Transverse colon (tissue), 4 donors: ENCODE measurements around the gene CYP4B1. TPM values are rescaled to one million over a fixed set of nuclear protein-coding genes. Genes with fewer than 3 reads are reported as not detected.

Experiments
- DNase-seq: peaks from one replicate; pipeline ENCODE4 v3.0.0-alpha.2; 2019
- H3K27ac ChIP-seq, 4 donors: fragments of 200-600 bp; sonication (generic); 2 replicates each; pipeline ENCODE4 v1.5.1; 2016 to 2018; ENCODE audit warnings: inconsistent platforms in 4 of 4
- H3K27me3 ChIP-seq: fragments of 200-600 bp; sonication (generic); 2 replicates; pipeline ENCODE4 v1.5.1; 2017; ENCODE audit warnings: inconsistent platforms
- H3K36me3 ChIP-seq, 4 donors: fragments of 200-600 bp; sonication (generic); 2 replicates each; pipeline ENCODE4 v1.5.1; 2017 to 2019; ENCODE audit warnings: inconsistent platforms in 4 of 4
- H3K4me1 ChIP-seq, 4 donors: fragments of 200-600 bp; sonication (generic); 2 replicates each; pipeline ENCODE4 v1.5.1; 2017 to 2020; ENCODE audit warnings: inconsistent platforms in 4 of 4
- H3K4me3 ChIP-seq, 4 donors: fragments of 200-600 bp; sonication (generic); 1 replicate in 1 of 4; 2 replicates in 3 of 4; pipeline versions ENCODE4 v1.5.1 to v1.6.1; 2017 to 2019; ENCODE audit warnings: inconsistent platforms in 4 of 4
- H3K9me3 ChIP-seq, 2 donors: fragments of 200-600 bp; sonication (generic); 2 replicates each; pipeline ENCODE4 v1.5.1; 2017 to 2019; ENCODE audit warnings: inconsistent platforms in 2 of 2
- CTCF ChIP-seq, 5 experiments: fragments of 200-600 bp in 3 of 5; fragments of 450-650 bp in 2 of 5; sonication (generic) in 3 of 5; IDR thresholded peaks; 1 replicate in 2 of 5; 2 replicates in 3 of 5; pipeline ENCODE4 v1.5.1; 2016 to 2017; ENCODE audit warnings: antibody characterized with exemption in 5 of 5, inconsistent platforms in 3 of 5, mild to moderate bottlenecking in 2 of 5, moderate library complexity in 1 of 5
- EP300 ChIP-seq: sonication (generic); formaldehyde crosslinking; IDR thresholded peaks from one replicate; pipeline ENCODE4 v1.6.1; 2017; ENCODE audit warnings: antibody characterized with exemption, low read depth
- POLR2A ChIP-seq: fragments of 450-650 bp; IDR thresholded peaks from one replicate; pipeline ENCODE4 v1.6.1; 2016; ENCODE audit warnings: antibody characterized with exemption, mild to moderate bottlenecking, moderate library complexity
- POLR2AphosphoS5 ChIP-seq, 3 donors: sonication (generic); formaldehyde crosslinking; IDR thresholded peaks; one replicate each; pipeline ENCODE4 v1.6.1; 2016; ENCODE audit warnings: antibody characterized with exemption in 3 of 3
- WGBS, 2 donors: methylation state at CpG; one replicate each; pipeline ENCODE4 v1.1.5; 2018; ENCODE audit warnings: low coverage in 1 of 2; 5-methylcytosine and 5-hydroxymethylcytosine counted together
- in situ Hi-C, 4 donors: fragments of 200-750 bp; cut with MboI; loops; one replicate each; pipeline versions ENCODE4 v1.15.0 to v1.15.1; 2017; ENCODE audit warnings: low sequenced_read_pairs in 3 of 4, low pct_ligation_motif_present in 1 of 4, low pct_unique_long_range_greater_than_20kb in 1 of 4
- intact Hi-C: fragments of 100-400 bp; cut with DNase I; formaldehyde crosslinking; loops from one replicate; pipeline ENCODE4 v1.15.1; 2023; ENCODE audit warnings: low total_unique reads
- total RNA-seq, 4 donors: library from RNA; depleted of rRNA; stranded (reverse); fragments of >200 nt; gene quantifications; one replicate each; pipeline ENCODE4 v1.1.0, GENCODE V29; 2016

CYP4B1 gene
- total RNA-seq, 4 donors from 2014 or later, result 2.4 to 77.8 (median 25.2) TPM

DNA sequence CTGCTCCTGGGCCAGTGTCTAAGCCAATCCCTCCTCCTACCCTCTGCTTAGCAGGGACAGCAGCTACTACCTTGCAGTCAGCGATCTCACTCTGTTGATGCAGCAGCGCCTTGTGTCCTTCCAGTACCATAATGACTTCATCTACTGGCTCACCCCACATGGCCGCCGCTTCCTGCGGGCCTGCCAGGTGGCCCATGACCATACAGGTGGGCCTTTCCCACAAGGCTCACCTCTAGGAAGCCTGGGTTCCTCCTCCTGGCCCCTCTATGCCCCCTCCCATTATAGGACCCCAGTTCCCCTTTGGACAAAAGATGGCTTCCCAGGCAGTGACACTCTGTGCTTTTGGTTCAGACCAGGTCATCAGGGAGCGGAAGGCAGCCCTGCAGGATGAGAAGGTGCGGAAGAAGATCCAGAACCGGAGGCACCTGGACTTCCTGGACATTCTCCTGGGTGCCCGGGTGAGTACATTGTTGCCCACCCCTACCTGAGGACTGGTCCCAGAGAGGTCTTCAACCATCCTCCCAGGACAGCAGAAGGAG lies 15.1 kb downstream of the CYP4B1 start:
- Histone ChIP-seq H3K27ac (no peak overlapping the region), H3K4me3 (no peak overlapping the region), H3K27me3 (no peaks in the 10 kb centered on the region), H3K36me3 (no peaks in the 10 kb centered on the region), H3K9me3 (no peaks in the 10 kb centered on the region), H3K4me1 (no peaks in the 10 kb centered on the region)
- TF ChIP-seq POLR2A (no peak), EP300 (no peak)
- DNase-seq, result no peak
- in situ Hi-C loops (no loop called here), intact Hi-C loops (no loop called here)
- WGBS, 2 donors, result 88% methylated on average over 9 of the region's 9 CpGs; no CpG with 5 or more reads in 1 of the 2 donors

- DNase-seq, result no peak
- H3K9me3 ChIP-seq, result no peaks in the 10 kb centered on the region
- WGBS, 2 donors, result 85% methylated on average over 6 of the region's 6 CpGs; no CpG with 5 or more reads in 1 of the 2 donors
- intact Hi-C loops, result no loop called here
- no peaks in the 10 kb centered on the region for H3K27me3 ChIP-seq
- no peak overlapping the region for H3K27ac ChIP-seq
- in situ Hi-C loops, result no loop called here
- no peaks in the 10 kb centered on the region for H3K36me3 ChIP-seq
- no peaks in the 10 kb centered on the region for H3K4me1 ChIP-seq
- H3K4me3 ChIP-seq, result no peak overlapping the region
- TF ChIP-seq CTCF (IDR thresholded peaks at IDR 0.05), result no peak
- TF ChIP-seq EP300, result no peak
- TF ChIP-seq POLR2AphosphoS5 (IDR thresholded peaks at IDR 0.05), result no peak
- TF ChIP-seq POLR2A, result no peak
These were observed 16.3 kb downstream of the CYP4B1 start for GRCh38 chr1:46815133-46815532.

DNA sequence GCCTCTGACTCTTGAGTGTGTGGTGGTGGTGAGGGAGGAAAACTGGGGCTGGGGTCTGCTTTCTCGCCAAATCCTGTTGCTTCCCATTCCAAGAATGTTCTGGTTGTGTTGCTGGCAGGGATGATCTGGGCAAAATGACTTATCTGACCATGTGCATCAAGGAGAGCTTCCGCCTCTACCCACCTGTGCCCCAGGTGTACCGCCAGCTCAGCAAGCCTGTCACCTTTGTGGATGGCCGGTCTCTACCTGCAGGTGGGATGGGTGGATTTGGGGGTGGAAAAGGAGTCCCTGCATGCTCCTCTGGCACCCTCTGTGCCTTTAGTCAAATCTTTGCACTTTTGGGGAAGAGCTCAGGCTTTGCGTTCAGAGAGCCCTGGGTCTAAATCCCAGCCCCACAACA lies 18.1 kb downstream of the CYP4B1 start:
- H3K4me3 ChIP-seq, result no peak overlapping the region
- H3K4me1 ChIP-seq, result no peaks in the 10 kb centered on the region
- in situ Hi-C loops, result no loop called here
- no peak for DNase-seq
- no peak overlapping the region for H3K27ac ChIP-seq
- H3K36me3 ChIP-seq, result no peaks in the 10 kb centered on the region
- no peaks in the 10 kb centered on the region for H3K27me3 ChIP-seq
- intact Hi-C loops, result no loop called here
- WGBS, 2 donors, result 60 to 94% methylated on average over 1 to 5 of the region's 5 CpGs
- TF ChIP-seq POLR2A (no peak), POLR2AphosphoS5 (IDR thresholded peaks at IDR 0.05) (no peak), EP300 (no peak), CTCF (IDR thresholded peaks at IDR 0.05) (no peak)
- no peaks in the 10 kb centered on the region for H3K9me3 ChIP-seq

DNA sequence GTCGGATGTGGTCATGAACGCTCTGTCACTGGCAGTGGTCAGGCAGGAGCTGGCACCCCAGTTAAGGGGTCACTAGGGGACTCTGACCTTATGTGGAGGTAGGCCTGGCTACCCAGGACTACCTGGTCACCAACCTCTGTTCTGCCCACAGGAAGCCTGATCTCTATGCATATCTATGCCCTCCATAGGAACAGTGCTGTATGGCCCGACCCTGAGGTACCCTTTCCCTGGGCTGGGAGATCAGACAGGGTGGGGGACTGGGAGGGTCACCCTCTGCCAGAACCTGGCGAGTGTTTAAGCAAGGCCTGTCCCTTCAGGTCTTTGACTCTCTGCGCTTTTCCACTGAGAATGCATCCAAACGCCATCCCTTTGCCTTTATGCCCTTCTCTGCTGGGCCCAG lies 19.0 kb downstream of the CYP4B1 start:
- Histone ChIP-seq H3K9me3 (no peaks in the 10 kb centered on the region), H3K36me3 (no peaks in the 10 kb centered on the region), H3K4me3 (no peak overlapping the region), H3K27me3 (no peaks in the 10 kb centered on the region), H3K27ac (no peak overlapping the region), H3K4me1 (no peaks in the 10 kb centered on the region)
- in situ Hi-C loops, result no loop called here
- no peak for DNase-seq
- WGBS, 2 donors, result 70% methylated on average over 6 of the region's 6 CpGs; no CpG with 5 or more reads in 1 of the 2 donors
- intact Hi-C loops, result no loop called here
- no peak for TF ChIP-seq EP300
- no peak for TF ChIP-seq POLR2AphosphoS5 (IDR thresholded peaks at IDR 0.05)
- no peak for TF ChIP-seq CTCF (IDR thresholded peaks at IDR 0.05)
- no peak for TF ChIP-seq POLR2A

DNA sequence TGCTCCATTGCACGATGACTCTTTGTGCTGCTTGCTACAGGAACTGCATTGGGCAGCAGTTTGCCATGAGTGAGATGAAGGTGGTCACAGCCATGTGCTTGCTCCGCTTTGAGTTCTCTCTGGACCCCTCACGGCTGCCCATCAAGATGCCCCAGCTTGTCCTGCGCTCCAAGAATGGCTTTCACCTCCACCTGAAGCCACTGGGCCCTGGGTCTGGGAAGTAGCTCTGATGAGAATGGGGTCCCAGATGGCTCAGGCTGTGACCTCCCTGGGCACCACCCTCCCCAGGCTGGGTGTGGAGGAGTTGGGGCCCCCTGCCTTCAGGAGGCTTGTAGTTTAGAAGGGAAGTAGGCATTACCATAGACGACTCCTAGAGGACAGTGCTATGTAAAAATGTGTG lies 19.7 kb downstream of the CYP4B1 start:
- DNase-seq, result no peak
- Histone ChIP-seq H3K36me3 (no peaks in the 10 kb centered on the region), H3K9me3 (no peaks in the 10 kb centered on the region), H3K27me3 (no peaks in the 10 kb centered on the region), H3K4me3 (no peak overlapping the region), H3K27ac (no peak overlapping the region), H3K4me1 (no peaks in the 10 kb centered on the region)
- 84% methylated on average over 5 of the region's 5 CpGs; no CpG with 5 or more reads in 1 of the 2 donors for WGBS, 2 donors
- in situ Hi-C loops, result no loop called here
- TF ChIP-seq CTCF (IDR thresholded peaks at IDR 0.05) (no peak), POLR2AphosphoS5 (IDR thresholded peaks at IDR 0.05) (no peak), EP300 (no peak), POLR2A (no peak)
- intact Hi-C loops, result no loop called here
